K562 (cell line): ENCODE results near the gene FAXC. TPM values are rescaled to one million over a fixed set of nuclear protein-coding genes. Genes with fewer than 3 reads are reported as not detected.

Experiments
- ARNT ChIP-seq, 2 experiments: fragments of 450-650 bp; IDR thresholded peaks; 2 replicates each; pipeline ENCODE4 v1.6.1; 2016; ENCODE audit warnings: mild to moderate bottlenecking in 1 of 2
- BDP1 ChIP-seq: IDR thresholded peaks from 3 replicates; pipeline ENCODE4 v1.6.1; 2011; ENCODE audit not compliant: insufficient read length, insufficient read depth
- CBX8 ChIP-seq: fragments of 200-600 bp; sonication (generic); IDR thresholded peaks from 2 replicates; pipeline ENCODE4 v1.6.1; 2012; ENCODE audit warnings: borderline replicate concordance, mixed run types, low read depth, mild to moderate bottlenecking, moderate library complexity, mixed read lengths, low read length, control low read depth, inconsistent platforms; ENCODE audit not compliant: poor library complexity, severe bottlenecking; ENCODE audit errors: extremely low read depth
- CREBBP ChIP-seq: IDR thresholded peaks from one replicate; pipeline ENCODE4 v1.6.1; 2012; ENCODE audit warnings: low read depth, mild to moderate bottlenecking, control low read depth, inconsistent platforms, low read length
- CSDE1 ChIP-seq, 2 experiments: fragments of 450-650 bp; IDR thresholded peaks; 2 replicates each; pipeline ENCODE4 v1.6.1; 2016; ENCODE audit warnings: mild to moderate bottlenecking in 1 of 2
- FOXJ3 ChIP-seq: sonication (generic); formaldehyde crosslinking; IDR thresholded peaks from 2 replicates; pipeline ENCODE4 v1.4.0; 2020; ENCODE audit warnings: mild to moderate bottlenecking, missing genetic modification reagents
- GATA2 ChIP-seq: sonication (generic); formaldehyde crosslinking; IDR thresholded peaks from 2 replicates; pipeline ENCODE4 v1.4.0; 2020; ENCODE audit warnings: mild to moderate bottlenecking, missing genetic modification reagents
- GTF2E2 ChIP-seq: fragments of 200-800 bp; sonication (Bioruptor generic); IDR thresholded peaks from 2 replicates; pipeline ENCODE4 v1.6.1; 2016; ENCODE audit warnings: missing genetic modification characterization, missing compliant biosample characterization
- HNRNPK ChIP-seq: fragments of 200-400 bp; formaldehyde crosslinking; IDR thresholded peaks from one replicate; pipeline ENCODE4 v1.6.1; 2018; ENCODE audit warnings: mild to moderate bottlenecking, low read depth, low read length; ENCODE audit not compliant: poor library complexity, severe bottlenecking
- NFE2L1 ChIP-seq: fragments of 450-650 bp; IDR thresholded peaks from 2 replicates; pipeline ENCODE4 v1.6.1; 2016; ENCODE audit warnings: missing genetic modification characterization, low read depth, mild to moderate bottlenecking, missing compliant biosample characterization, moderate library complexity, borderline replicate concordance
- RBM34 ChIP-seq: fragments of 200-400 bp; formaldehyde crosslinking; IDR thresholded peaks from 2 replicates; pipeline ENCODE4 v1.6.1; 2018; ENCODE audit warnings: low read length, borderline replicate concordance; ENCODE audit not compliant: insufficient read depth
- RFX7 ChIP-seq: fragments of 250-450 bp; sonication (Bioruptor Pico); IDR thresholded peaks from 2 replicates; pipeline ENCODE4 v1.5.1; 2021; ENCODE audit warnings: mild to moderate bottlenecking
- RUNX1 ChIP-seq: sonication (generic); IDR thresholded peaks from 2 replicates; pipeline ENCODE4 v1.6.1; 2016; ENCODE audit warnings: antibody characterized with exemption, low read depth
- SIN3A ChIP-seq, 2 experiments: fragments of 150-350 bp in 1 of 2; IDR thresholded peaks; 2 replicates each; pipeline ENCODE4 v1.6.1; 2011 to 2016; ENCODE audit warnings: borderline replicate concordance in 2 of 2, low read depth in 2 of 2, low read length in 2 of 2, mild to moderate bottlenecking in 2 of 2, moderate library complexity in 2 of 2; ENCODE audit not compliant: control insufficient read depth in 1 of 2
- SMAD2 ChIP-seq: fragments of 150-350 bp; IDR thresholded peaks from 2 replicates; pipeline ENCODE4 v1.6.1; 2014; ENCODE audit warnings: low read depth, mild to moderate bottlenecking, low read length
- SNRNP70 ChIP-seq: fragments of 200-400 bp; formaldehyde crosslinking; optimal IDR thresholded peaks from 2 replicates; pipeline ENCODE3; 2017; ENCODE audit warnings: low read depth, low read length
- ZBTB33 ChIP-seq: sonication (generic); formaldehyde crosslinking; IDR thresholded peaks from 2 replicates; pipeline ENCODE4 v1.8.1; 2023; ENCODE audit warnings: mild to moderate bottlenecking, missing genetic modification reagents
- ZNF384 ChIP-seq: IDR thresholded peaks from 2 replicates; pipeline ENCODE4 v1.6.1; 2012; ENCODE audit warnings: low read depth, low read length, improper control_type of control experiment
- ZNF449 ChIP-seq: fragments of 250-450 bp; sonication (Bioruptor Pico); IDR thresholded peaks from 2 replicates; pipeline ENCODE4 v1.8.0; 2022; ENCODE audit warnings: moderate library complexity, mild to moderate bottlenecking, inconsistent platforms
- ZNF780A ChIP-seq: fragments of 250-450 bp; sonication (Bioruptor Pico); IDR thresholded peaks from 2 replicates; pipeline ENCODE4 v1.5.0; 2021; ENCODE audit warnings: mild to moderate bottlenecking
- polyA plus RNA-seq, 8 experiments: library from polyadenylated mRNA; depleted of rRNA in 4 of 8; stranded (reverse) in 5 of 8; unstranded in 3 of 8; fragments of >200 nt; fragmentation: Nextera tagmentation in 2 of 8; fragmentation: Illumina TruSeq in 1 of 8; extraction: Ambion mirVana in 2 of 8; extraction: Trizol in 1 of 8; gene quantifications; 2 replicates each; pipeline versions ENCODE4 v1.2.1 to v1.2.3, GENCODE V29; 2011 to 2014; ENCODE audit warnings: inconsistent platforms in 1 of 8, missing spikeins in 1 of 8
- total RNA-seq, 7 experiments: library from RNA; depleted of rRNA in 6 of 7; stranded (reverse); fragments of >200 nt in 6 of 7; fragmentation: Illumina TruSeq in 2 of 7; extraction: Trizol in 2 of 7; gene quantifications; 2 replicates each; pipeline versions ENCODE4 v1.2.1 to v1.2.3, GENCODE V29; 2011 to 2021; ENCODE audit warnings: low replicate concordance in 1 of 7
- TF ChIP-seq, protein P1 (sequence below): fragments of 450-650 bp; formaldehyde crosslinking; IDR thresholded peaks from 2 replicates; pipeline ENCODE4 v1.4.0; 2020; ENCODE audit warnings: mild to moderate bottlenecking, moderate library complexity
- TF ChIP-seq, protein P2 (sequence below): fragments of 450-650 bp; IDR thresholded peaks from one replicate; pipeline ENCODE4 v1.6.1; 2018; ENCODE audit warnings: mild to moderate bottlenecking, moderate library complexity; ENCODE audit not compliant: partially characterized antibody

FAXC gene
- total and polyA plus RNA-seq, 9 of the 15 experiments (the other 6 are each of a cell fraction or from before 2014, with no cell fraction given), result 0.06 to 0.40 (median 0.13) TPM; not detected in 5

DNA sequence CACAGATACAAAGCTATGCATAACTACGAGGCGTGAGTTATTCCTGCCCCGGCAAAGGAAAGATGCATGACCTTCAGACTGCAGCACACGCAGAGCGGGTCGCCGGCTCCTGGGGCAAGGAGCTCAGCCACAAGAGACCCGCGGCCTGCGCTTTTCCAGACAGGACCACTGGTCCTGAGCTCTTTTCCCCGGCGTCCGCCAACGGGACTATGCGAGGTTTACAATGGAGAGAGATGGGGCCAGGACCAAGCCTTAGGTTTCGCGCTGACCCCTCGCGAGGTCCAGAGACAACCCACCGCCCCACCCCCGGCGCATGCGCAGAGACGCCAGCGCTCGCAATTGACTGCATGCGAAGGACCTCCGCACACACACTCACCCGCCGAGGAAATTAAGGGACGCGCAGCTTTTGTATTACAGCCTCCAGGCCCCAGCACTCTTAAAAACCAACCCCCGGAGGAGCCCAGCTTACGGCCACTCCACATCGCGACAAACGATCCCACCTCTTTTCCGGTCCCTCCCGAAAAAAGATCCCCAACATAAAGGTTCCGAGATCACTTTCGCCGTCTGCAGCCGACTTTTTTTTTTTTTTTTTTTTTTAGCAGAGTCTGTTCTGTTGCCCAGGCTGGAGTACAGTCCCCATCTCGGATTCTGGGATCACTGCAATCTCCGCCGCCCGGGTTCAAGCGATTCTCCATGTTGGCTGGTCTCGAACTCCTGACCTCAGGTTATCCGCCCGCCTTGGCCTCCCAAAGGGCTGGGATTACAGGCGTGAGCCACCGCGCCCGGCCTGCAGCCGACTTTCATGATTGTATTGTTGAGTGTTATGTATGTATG lies 44.4 kb upstream of the FAXC start, which contains the start of gene COQ3 (continued):
- no peak for TF ChIP-seq ZNF449
- TF ChIP-seq ZNF384, result peak; percentile 97
- no peak for TF ChIP-seq SNRNP70
- TF ChIP-seq GATA2 (CRISPR knock-in tag), result no peak
- TF ChIP-seq CBX8, result no peak
- peak in 1 of 2 experiments; percentile 91; a peak in 2 of 4 replicates for TF ChIP-seq ARNT (IDR thresholded peaks at IDR 0.05)
- TF ChIP-seq SIN3A (IDR thresholded peaks at IDR 0.05; ENCODE audit: borderline replicate concordance in 2 of 2, control insufficient read depth in 1 of 2, low read depth in 2 of 2, low read length in 2 of 2), result no peak
- TF ChIP-seq FOXJ3 (CRISPR knock-in tag), result no peak
- TF ChIP-seq BDP1, result no peak
- TF ChIP-seq, protein P1, sequence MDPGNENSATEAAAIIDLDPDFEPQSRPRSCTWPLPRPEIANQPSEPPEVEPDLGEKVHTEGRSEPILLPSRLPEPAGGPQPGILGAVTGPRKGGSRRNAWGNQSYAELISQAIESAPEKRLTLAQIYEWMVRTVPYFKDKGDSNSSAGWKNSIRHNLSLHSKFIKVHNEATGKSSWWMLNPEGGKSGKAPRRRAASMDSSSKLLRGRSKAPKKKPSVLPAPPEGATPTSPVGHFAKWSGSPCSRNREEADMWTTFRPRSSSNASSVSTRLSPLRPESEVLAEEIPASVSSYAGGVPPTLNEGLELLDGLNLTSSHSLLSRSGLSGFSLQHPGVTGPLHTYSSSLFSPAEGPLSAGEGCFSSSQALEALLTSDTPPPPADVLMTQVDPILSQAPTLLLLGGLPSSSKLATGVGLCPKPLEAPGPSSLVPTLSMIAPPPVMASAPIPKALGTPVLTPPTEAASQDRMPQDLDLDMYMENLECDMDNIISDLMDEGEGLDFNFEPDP (CRISPR knock-in tag), result no peak
- no peak for TF ChIP-seq HNRNPK
- no peak for TF ChIP-seq RUNX1
- TF ChIP-seq NFE2L1, result no peak
- TF ChIP-seq GTF2E2 (tag), result peak; percentile 76; the same call in 1 of the 2 replicates
- TF ChIP-seq ZNF780A (CRISPR knock-in tag), result no peak
- TF ChIP-seq ZBTB33 (CRISPR knock-in tag), result peak; percentile 70
- no peak for TF ChIP-seq RBM34
- TF ChIP-seq, protein P2, sequence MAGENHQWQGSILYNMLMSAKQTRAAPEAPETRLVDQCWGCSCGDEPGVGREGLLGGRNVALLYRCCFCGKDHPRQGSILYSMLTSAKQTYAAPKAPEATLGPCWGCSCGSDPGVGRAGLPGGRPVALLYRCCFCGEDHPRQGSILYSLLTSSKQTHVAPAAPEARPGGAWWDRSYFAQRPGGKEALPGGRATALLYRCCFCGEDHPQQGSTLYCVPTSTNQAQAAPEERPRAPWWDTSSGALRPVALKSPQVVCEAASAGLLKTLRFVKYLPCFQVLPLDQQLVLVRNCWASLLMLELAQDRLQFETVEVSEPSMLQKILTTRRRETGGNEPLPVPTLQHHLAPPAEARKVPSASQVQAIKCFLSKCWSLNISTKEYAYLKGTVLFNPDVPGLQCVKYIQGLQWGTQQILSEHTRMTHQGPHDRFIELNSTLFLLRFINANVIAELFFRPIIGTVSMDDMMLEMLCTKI, result no peak
- TF ChIP-seq CSDE1 (IDR thresholded peaks at IDR 0.05), result no peak
- TF ChIP-seq RFX7, result no peak
- TF ChIP-seq CREBBP, result no peak
- no peak for TF ChIP-seq SMAD2
